Measurements from ENCODE around the gene MPP2.

- TF ChIP-seq CTCF (IDR thresholded peaks at IDR 0.05) (no peak), POLR2A (IDR thresholded peaks at IDR 0.05) (no peak)
These were observed 63.1 kb downstream of the MPP2 start for GRCh38 chr17:43844241-43844640.

Measured in testis (tissue), 2 donors.